AG09309 (cell line): Measurements from ENCODE around the gene NIN.

Source experiments
- DNase-seq: peaks from one replicate; pipeline ENCODE4 v3.0.0-alpha.2; 2010; ENCODE audit warnings: low read depth
- H3K4me3 ChIP-seq: 2 replicates; pipeline ENCODE4 v1.5.1; 2011; ENCODE audit warnings: mild to moderate bottlenecking, low read depth, low read length, moderate library complexity; ENCODE audit not compliant: control insufficient read depth
- TF ChIP-seq, protein P1 (sequence below): IDR thresholded peaks from 2 replicates; pipeline ENCODE4 v1.5.1; 2011; ENCODE audit warnings: mild to moderate bottlenecking, low read depth, low read length, inconsistent platforms; ENCODE audit not compliant: insufficient read depth, control insufficient read depth; ENCODE audit errors: missing control alignments

NIN gene

GRCh38 chr14:50775357-50775756 is 55.6 kb downstream of the NIN start:
- no peak overlapping the region for H3K4me3 ChIP-seq
- DNase-seq = peak; percentile 87
- TF ChIP-seq, protein P1, sequence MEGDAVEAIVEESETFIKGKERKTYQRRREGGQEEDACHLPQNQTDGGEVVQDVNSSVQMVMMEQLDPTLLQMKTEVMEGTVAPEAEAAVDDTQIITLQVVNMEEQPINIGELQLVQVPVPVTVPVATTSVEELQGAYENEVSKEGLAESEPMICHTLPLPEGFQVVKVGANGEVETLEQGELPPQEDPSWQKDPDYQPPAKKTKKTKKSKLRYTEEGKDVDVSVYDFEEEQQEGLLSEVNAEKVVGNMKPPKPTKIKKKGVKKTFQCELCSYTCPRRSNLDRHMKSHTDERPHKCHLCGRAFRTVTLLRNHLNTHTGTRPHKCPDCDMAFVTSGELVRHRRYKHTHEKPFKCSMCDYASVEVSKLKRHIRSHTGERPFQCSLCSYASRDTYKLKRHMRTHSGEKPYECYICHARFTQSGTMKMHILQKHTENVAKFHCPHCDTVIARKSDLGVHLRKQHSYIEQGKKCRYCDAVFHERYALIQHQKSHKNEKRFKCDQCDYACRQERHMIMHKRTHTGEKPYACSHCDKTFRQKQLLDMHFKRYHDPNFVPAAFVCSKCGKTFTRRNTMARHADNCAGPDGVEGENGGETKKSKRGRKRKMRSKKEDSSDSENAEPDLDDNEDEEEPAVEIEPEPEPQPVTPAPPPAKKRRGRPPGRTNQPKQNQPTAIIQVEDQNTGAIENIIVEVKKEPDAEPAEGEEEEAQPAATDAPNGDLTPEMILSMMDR = no peak

DNA sequence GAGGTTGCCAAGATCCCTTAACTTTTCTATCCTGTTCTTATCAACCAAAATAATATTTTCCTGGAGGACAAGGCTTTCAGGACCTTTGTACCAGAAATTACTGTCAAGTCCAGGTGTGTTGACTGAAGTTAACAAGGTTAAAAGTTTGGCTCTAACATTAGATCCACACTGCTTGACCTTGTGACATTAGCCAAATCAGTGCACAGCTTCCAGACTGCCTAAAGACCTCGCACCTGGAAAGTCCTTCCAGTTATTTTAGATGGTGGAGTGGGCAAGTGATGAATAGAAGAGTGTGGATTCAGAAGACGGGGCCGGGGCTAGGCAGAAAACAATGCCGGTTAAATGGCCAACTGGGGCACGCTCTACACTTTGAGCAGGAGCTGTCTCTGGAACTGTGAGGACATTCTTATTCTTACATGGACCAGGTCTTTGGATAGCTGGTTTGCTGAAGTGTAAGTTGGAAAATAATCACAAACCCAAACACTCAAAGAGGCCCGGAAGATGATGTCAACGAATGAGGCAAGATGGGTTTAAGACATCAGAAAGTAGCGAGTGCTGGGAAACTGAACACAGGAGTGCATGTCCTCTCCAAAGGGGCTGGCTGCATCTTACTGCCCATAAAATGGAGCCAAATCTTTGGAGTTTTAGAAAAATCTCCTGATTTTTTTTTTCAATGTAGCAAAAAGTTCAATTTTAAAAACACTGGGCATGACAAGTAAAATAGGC is 56.3 kb downstream of the NIN start:
- no peak overlapping the region for H3K4me3 ChIP-seq
- TF ChIP-seq, protein P1 = no peak
- no peak for DNase-seq

- H3K4me3 ChIP-seq = no peak overlapping the region
- TF ChIP-seq, protein P1 = peak; percentile 98
- no peak for DNase-seq
These were observed 57.1 kb downstream of the NIN start for GRCh38 chr14:50773632-50774541.

DNA sequence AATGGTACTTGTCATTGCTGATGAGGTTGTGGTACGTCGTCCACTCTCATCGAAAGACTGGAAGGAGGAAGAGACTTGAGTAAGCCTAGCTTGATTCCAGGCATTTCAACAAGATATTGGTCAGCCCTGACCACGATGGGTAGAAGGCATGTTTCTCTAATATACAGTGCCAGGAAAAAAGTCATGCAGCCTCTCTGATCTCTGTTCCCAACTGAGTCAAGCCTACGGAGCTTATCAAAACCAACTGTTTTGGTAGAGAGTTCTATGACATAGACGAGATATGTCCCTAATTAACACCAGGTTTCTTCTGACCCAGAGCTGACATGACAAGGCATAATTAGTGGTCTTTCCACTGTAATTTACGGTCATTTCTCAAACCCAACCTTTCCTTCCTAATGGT is 58.5 kb downstream of the NIN start:
- TF ChIP-seq, protein P1 = no peak
- H3K4me3 ChIP-seq = no peak overlapping the region
- DNase-seq = peak; percentile 91

GRCh38 chr14:50770586-50770985 is 60.4 kb downstream of the NIN start:
- DNase-seq = no peak
- H3K4me3 ChIP-seq = no peak overlapping the region
- TF ChIP-seq, protein P1 = no peak

DNA sequence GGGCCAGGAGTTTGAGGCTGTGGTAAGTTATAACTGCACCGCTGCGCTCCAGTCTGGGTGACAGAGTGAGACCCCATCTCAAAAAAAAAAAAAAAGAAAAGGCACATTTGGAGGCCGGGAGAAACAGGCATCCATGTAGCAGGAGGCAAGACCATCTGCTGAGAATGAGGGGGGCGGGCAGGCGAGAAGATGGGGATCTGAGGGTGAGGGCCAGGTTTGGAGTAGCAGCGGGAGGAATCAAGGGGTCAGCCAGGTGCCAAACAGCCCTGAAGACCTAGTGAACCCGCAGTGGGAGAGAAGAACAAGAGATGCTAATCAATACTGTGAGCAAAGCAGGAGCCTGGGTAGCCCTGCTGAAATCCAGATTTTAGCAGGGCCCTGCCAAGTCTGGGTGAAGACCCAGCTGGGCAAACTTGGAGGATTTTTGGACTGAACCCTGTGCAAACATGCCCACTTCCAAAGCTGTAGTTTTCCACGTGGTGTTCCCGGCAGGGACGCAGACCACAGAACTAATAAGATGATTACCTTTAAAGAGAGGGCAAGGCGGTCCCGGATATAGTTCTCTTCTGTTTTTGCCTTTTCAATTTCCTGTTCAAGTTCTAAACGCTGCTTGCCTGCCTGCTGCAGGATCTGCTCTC is 61.0 kb downstream of the NIN start:
- TF ChIP-seq, protein P1 = no peak
- no peak overlapping the region for H3K4me3 ChIP-seq
- no peak for DNase-seq
